GM12892 (cell line): ENCODE data around the gene SLC10A3.

Source experiments
- POLR2A ChIP-seq: IDR thresholded peaks from 2 replicates; pipeline ENCODE4 v1.6.1; 2011; ENCODE audit warnings: low read depth, low read length, control low read depth
- POLR2AphosphoS5 ChIP-seq: IDR thresholded peaks from 2 replicates; pipeline ENCODE4 v1.6.1; 2011; ENCODE audit warnings: low read depth, low read length, control low read depth

- TF ChIP-seq POLR2AphosphoS5 (no peak), POLR2A (no peak)
Measured at GRCh38 chrX:154468217-154468616, 22.2 kb downstream of the SLC10A3 start.
